Gastrocnemius medialis (tissue), 4 donors: ENCODE results near the gene IFT88. TPM values are rescaled to one million over a fixed set of nuclear protein-coding genes. Genes with fewer than 3 reads are reported as not detected.

ENCODE experiments used
- ATAC-seq, 2 donors: fragments of 150-250 bp; one replicate each; pipeline ENCODE4 v1.9.1; 2016
- DNase-seq, 2 donors: peaks; one replicate each; pipeline ENCODE4 v3.0.0-alpha.2; 2019
- H3K27ac ChIP-seq, 4 donors: fragments of 200-600 bp; sonication (generic); 1 replicate in 1 of 4; 2 replicates in 3 of 4; pipeline ENCODE4 v1.5.1; 2016 to 2018; ENCODE audit warnings: mild to moderate bottlenecking in 2 of 4, moderate library complexity in 1 of 4
- H3K27me3 ChIP-seq, 3 donors: fragments of 200-600 bp; sonication (generic) in 2 of 3; 1 replicate in 1 of 3; 2 replicates in 2 of 3; pipeline versions ENCODE4 v1.5.1 to v1.6.0; 2016 to 2019; ENCODE audit warnings: mild to moderate bottlenecking in 1 of 3, moderate library complexity in 1 of 3
- H3K36me3 ChIP-seq, 2 donors: fragments of 200-600 bp; sonication (generic) in 1 of 2; one replicate each; pipeline ENCODE4 v1.5.1; 2017 to 2018
- H3K4me1 ChIP-seq, 2 donors: fragments of 200-600 bp; sonication (generic) in 1 of 2; one replicate each; pipeline ENCODE4 v1.5.1; 2016 to 2017; ENCODE audit warnings: mild to moderate bottlenecking in 2 of 2
- H3K4me3 ChIP-seq, 4 donors: fragments of 200-600 bp; sonication (generic) in 3 of 4; 1 replicate in 1 of 4; 2 replicates in 3 of 4; pipeline ENCODE4 v1.5.1; 2016 to 2019; ENCODE audit warnings: mild to moderate bottlenecking in 2 of 4
- H3K9me3 ChIP-seq, 3 donors: fragments of 200-600 bp; sonication (generic) in 2 of 3; 1 replicate in 1 of 3; 2 replicates in 2 of 3; pipeline ENCODE4 v1.5.1; 2016 to 2019
- POLR2A ChIP-seq, 2 donors: fragments of 450-650 bp; IDR thresholded peaks; one replicate each; pipeline ENCODE4 v1.6.1; 2017; ENCODE audit warnings: antibody characterized with exemption in 2 of 2, mild to moderate bottlenecking in 2 of 2, moderate library complexity in 2 of 2
- in situ Hi-C, 4 donors: fragments of 200-750 bp; cut with MboI; loops; one replicate each; pipeline versions ENCODE4 v1.15.0 to v1.8.0; 2017; ENCODE audit warnings: low sequenced_read_pairs in 4 of 4
- intact Hi-C: fragments of 100-400 bp; cut with DNase I; formaldehyde crosslinking; loops from one replicate; pipeline ENCODE4 v1.15.1; 2023; ENCODE audit warnings: low total_unique reads
- total RNA-seq, 4 donors: library from RNA; depleted of rRNA; stranded (reverse); fragments of >200 nt; gene quantifications; one replicate each; pipeline versions ENCODE4 v1.1.0 to v1.2.3, GENCODE V29; 2016
- TF ChIP-seq, protein P1 (sequence below), 5 experiments: fragments of 450-650 bp in 3 of 5; fragments of 200-600 bp in 2 of 5; sonication (generic) in 2 of 5; IDR thresholded peaks in 4 of 5; conservative IDR thresholded peaks in 1 of 5; 1 replicate in 4 of 5; 2 replicates in 1 of 5; pipeline ENCODE4 v1.5.1; 2016 to 2019; ENCODE audit warnings: antibody characterized with exemption in 5 of 5, mild to moderate bottlenecking in 3 of 5, moderate library complexity in 3 of 5

Gene IFT88
- total RNA-seq, 4 donors from 2014 or later: 3.5 to 9.4 (median 4.5) TPM

DNA sequence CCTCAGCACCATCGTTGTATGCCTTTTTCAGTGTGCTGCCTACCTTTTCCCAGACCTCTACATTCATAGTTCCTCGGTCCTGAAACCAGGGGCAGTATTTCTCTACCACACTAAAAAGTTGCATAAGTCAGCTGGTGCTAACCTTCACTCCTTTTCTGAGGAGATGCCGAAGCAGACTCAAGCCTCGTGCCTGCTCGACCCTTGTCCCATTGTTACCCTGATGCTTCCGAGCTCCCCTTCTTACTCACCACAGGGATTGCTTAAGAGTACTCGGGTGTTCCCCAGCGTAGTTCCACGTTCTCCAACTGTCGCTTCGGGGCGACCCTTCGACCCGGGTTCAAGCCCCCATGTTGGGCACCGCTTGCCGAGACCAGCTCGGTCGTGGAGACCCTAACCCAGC lies 117.6 kb downstream of the IFT88 start:
- Histone ChIP-seq H3K4me3 (no peak overlapping the region), H3K9me3 (no peaks in the 10 kb centered on the region), H3K4me1 (no peaks in the 10 kb centered on the region), H3K27me3 (no peaks in the 10 kb centered on the region), H3K36me3 (no peaks in the 10 kb centered on the region), H3K27ac (no peak overlapping the region)
- no peak for ATAC-seq
- no peak for TF ChIP-seq POLR2A (IDR thresholded peaks at IDR 0.05)
- TF ChIP-seq, protein P1, sequence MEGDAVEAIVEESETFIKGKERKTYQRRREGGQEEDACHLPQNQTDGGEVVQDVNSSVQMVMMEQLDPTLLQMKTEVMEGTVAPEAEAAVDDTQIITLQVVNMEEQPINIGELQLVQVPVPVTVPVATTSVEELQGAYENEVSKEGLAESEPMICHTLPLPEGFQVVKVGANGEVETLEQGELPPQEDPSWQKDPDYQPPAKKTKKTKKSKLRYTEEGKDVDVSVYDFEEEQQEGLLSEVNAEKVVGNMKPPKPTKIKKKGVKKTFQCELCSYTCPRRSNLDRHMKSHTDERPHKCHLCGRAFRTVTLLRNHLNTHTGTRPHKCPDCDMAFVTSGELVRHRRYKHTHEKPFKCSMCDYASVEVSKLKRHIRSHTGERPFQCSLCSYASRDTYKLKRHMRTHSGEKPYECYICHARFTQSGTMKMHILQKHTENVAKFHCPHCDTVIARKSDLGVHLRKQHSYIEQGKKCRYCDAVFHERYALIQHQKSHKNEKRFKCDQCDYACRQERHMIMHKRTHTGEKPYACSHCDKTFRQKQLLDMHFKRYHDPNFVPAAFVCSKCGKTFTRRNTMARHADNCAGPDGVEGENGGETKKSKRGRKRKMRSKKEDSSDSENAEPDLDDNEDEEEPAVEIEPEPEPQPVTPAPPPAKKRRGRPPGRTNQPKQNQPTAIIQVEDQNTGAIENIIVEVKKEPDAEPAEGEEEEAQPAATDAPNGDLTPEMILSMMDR (IDR thresholded peaks at IDR 0.05 in 4 of 5, conservative IDR thresholded peaks at IDR 0.05 in 1 of 5): no peak
- intact Hi-C loops: no loop called here
- in situ Hi-C loops: no loop called here
- DNase-seq: no peak

DNA sequence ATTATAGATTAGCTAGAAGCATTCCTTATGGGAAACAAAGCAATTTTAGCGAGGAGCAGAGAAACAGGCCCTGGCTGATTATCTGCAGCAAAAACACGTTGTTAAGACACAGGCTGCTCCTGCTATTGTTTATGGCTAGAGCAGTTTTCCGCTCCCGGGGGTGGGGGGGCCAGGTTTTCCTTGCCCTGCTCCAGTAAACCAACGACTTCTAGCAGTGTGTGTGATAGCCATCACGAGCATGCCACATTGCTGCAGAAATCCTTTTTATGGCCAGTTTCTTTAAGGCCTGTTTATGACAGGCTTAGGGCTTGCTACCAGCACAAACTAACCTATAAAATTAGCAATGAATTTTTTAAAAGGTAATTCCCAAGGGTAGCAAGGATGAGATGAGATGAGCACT lies 118.1 kb downstream of the IFT88 start:
- intact Hi-C loops: no loop called here
- ATAC-seq (no peak), DNase-seq (no peak)
- Histone ChIP-seq H3K9me3 (no peaks in the 10 kb centered on the region), H3K4me3 (no peak overlapping the region), H3K27ac (no peak overlapping the region), H3K4me1 (no peaks in the 10 kb centered on the region), H3K27me3 (no peaks in the 10 kb centered on the region), H3K36me3 (no peaks in the 10 kb centered on the region)
- in situ Hi-C loops: no loop called here
- TF ChIP-seq, protein P1 (IDR thresholded peaks at IDR 0.05 in 4 of 5, conservative IDR thresholded peaks at IDR 0.05 in 1 of 5): no peak
- no peak for TF ChIP-seq POLR2A (IDR thresholded peaks at IDR 0.05)

DNA sequence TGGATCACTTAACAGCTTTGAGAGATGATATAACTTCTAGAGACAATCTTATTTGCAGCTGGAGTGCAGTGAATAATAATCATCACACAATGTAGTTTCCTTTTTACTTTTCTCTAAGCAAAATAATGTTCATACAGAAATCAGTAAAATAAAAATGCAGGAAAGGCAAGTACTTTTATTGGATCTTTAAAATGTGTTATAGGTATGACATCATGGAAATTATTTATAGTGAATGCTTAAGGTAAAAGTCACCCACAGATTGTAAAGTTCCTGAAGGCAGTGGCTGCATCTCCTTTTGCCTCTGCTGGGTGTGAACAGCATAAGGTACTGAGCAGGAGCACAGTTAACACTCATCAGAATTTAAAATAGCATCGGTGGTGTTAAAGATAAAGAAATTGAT lies 119.2 kb downstream of the IFT88 start:
- Histone ChIP-seq H3K9me3 (no peaks in the 10 kb centered on the region), H3K27me3 (no peaks in the 10 kb centered on the region), H3K36me3 (no peaks in the 10 kb centered on the region), H3K27ac (no peak overlapping the region), H3K4me3 (no peak overlapping the region), H3K4me1 (no peaks in the 10 kb centered on the region)
- TF ChIP-seq POLR2A (IDR thresholded peaks at IDR 0.05): no peak
- TF ChIP-seq, protein P1 (IDR thresholded peaks at IDR 0.05 in 4 of 5, conservative IDR thresholded peaks at IDR 0.05 in 1 of 5): no peak
- in situ Hi-C loops: no loop called here
- no peak for DNase-seq
- no peak for ATAC-seq
- intact Hi-C loops: no loop called here

DNA sequence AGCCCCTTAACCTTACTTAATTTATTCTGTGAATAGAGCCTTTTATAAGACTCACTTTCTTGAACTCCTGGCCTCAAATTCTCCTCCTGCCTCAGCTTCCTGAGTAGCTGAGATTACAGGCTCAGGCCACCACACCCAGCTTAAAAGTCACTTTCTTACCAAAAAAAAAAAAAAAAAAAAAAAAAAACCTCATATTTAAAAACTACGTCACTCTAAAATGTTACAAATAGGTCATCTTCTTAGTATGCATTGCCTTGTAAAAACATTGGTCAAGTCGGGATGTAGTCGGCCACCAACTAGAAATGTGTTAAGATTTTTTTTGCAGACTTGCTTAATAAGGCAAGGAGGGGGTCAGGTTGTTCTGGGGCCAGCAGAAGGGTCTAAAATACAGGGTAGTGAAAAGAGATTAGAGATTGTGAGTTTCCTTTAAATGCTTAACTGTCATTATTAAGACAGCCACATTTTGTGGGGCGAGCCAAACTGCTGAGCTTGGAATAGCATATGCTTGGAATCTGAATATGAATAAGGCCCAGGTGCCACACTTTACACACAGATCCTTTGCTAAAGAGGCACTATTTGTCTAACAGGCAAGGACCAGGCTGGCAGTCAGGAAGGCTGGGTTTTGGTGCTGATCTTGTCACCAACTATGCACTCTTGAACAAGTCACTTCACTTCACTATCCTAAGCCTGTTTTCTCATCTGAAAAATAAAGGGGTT lies 120.1 kb downstream of the IFT88 start:
- intact Hi-C loops (no loop called here), in situ Hi-C loops (no loop called here)
- no peak for DNase-seq
- no peak overlapping the region for H3K4me3 ChIP-seq
- H3K27me3 ChIP-seq: no peaks in the 10 kb centered on the region
- H3K36me3 ChIP-seq: no peaks in the 10 kb centered on the region
- no peak for TF ChIP-seq POLR2A (IDR thresholded peaks at IDR 0.05)
- TF ChIP-seq, protein P1 (IDR thresholded peaks at IDR 0.05 in 4 of 5, conservative IDR thresholded peaks at IDR 0.05 in 1 of 5): no peak
- H3K4me1 ChIP-seq: no peaks in the 10 kb centered on the region
- H3K27ac ChIP-seq: no peak overlapping the region
- H3K9me3 ChIP-seq: no peaks in the 10 kb centered on the region
- no peak for ATAC-seq

DNA sequence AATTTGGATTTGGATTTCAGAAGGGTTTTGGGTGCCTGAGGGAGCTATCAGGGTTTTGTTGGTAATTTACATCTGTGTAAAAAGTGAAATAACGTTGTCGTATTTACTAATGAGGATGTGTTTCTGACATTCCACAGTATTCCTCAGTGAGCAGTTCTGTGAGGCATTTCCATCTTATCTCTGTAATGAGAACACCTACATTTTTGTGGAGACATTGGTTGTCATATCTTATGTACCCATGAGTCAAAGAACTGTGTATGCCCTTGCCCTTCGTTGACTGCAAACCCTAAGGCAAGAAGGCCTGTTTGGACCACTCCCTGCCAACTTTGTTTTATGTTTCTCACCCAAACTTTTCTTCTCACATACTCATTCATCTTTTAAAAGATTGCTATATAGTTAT lies 122.3 kb downstream of the IFT88 start:
- Histone ChIP-seq H3K4me1 (no peaks in the 10 kb centered on the region), H3K36me3 (no peaks in the 10 kb centered on the region), H3K4me3 (no peak overlapping the region), H3K27ac (no peak overlapping the region), H3K9me3 (no peaks in the 10 kb centered on the region), H3K27me3 (no peaks in the 10 kb centered on the region)
- TF ChIP-seq, protein P1 (IDR thresholded peaks at IDR 0.05 in 4 of 5, conservative IDR thresholded peaks at IDR 0.05 in 1 of 5): no peak
- TF ChIP-seq POLR2A (IDR thresholded peaks at IDR 0.05): no peak
- no peak for DNase-seq
- in situ Hi-C loops: no loop called here
- intact Hi-C loops: no loop called here
- no peak for ATAC-seq
